GM21367 (cell line): ENCODE results near the gene CAMK2G.
A peak's percentile ranks its signal among the peaks of the same experiment; 100 is the strongest.

Experiments
- ATAC-seq: cut with Tn5 transposase; IDR thresholded peaks from one replicate; pipeline ENCODE4 v1.9.1; 2021; ENCODE audit not compliant: unreplicated experiment

CAMK2G gene

DNA sequence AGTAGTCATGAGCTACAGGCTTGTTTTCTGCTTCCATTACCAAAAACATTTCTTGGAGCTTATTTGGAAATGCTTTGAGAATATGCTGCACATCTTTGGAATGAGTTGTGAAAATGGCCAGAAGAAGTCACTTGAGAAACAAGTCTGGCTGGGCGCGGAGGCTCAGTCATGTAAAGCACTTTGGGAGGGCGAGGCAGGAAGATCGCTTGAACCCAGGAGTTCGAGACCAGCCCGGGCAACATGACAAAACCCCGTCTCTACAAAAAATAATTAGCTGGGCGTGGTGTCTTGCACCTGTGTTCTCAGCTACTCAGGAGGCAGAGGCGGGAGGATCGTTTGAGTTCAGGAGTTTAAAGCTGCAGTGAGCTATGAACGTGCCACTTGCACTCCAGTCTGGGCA is 93.4 kb downstream of the CAMK2G start:
- no peak for ATAC-seq

DNA sequence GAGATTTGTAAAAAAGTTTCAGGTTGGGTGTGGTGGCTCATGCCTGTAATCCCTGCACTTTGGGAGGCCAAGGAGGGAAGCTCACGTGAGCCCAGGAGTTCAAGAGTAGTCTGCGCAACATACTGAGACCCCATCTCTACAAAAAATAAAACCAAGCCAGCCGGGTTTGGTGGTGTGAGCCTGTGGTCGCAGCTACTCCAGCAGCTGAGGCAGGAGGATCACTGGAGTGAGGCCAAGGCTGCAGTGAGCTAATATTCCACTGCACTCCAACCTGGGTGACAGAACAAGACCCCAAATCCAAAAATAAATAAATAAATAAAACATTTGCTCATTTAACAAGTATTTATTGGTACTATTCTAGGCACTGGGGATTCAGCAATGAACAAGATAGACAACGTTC is 94.1 kb downstream of the CAMK2G start:
- ATAC-seq: no peak

DNA sequence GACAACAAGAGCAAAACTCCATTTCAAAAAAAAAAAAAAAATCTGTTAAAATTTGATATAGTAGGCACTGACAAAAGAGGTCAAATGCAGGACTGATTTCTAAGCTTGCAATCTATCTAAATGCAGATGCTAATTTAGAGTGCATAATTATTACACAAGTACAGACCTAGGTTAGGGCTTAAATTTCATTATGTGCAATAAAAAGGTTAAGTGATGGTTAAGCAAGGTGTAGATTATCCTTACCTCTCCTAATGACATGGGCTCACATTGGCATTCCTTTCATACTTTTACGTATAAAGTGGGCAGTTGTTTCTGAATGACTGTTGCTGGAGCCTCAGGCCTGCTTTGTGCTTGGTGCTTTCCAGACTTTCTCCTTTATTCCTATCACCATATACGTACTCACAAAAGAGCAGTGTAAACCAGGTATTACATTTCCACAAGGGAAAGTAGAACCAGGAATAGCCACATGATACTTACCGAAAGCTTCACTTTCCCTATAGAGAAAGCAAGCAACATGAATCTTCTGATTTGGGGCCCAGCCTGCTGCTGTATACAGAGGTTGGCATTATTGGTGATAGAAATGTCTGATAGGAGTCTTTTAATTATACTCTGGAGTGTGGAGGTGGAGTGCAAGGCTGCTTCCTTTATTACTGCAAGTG is 94.7 kb downstream of the CAMK2G start:
- ATAC-seq: no peak

DNA sequence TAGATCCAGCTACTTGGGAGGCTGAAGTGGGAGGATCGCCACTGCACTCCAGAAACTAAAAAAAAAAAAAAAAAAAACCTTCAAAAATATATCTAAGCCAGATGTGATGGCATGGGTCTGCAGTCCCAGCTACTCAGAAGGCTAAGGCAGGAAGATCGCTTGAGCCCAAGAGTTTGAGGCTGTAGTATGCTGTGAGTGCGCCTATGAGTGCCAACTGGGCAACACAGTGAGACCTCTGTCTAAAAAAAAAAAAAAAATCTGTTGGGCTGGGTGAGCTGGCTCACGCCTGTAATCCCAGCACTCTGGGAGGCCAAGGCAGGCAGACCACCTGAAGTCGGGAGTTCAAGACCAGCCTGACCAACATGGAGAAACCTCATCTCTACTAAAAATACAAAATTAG is 95.3 kb downstream of the CAMK2G start:
- ATAC-seq: no peak

DNA sequence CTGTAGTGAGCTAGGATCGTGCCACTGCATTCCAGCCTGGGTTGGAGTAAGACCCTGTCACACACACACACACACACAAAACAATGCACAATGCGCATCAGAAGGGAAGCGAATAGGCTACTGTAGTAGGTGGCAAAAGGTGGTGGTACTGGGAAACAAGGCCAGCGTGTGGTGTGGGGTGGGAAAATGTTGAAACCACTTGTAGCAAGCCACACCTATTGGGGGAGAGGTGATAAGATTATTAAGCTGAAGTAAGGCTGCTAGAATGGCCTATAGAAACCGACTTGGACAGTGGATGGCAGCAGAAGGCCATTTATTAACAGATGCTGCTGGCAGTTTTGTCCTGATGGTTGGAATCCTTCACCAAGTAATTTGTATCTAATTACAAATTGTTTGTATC is 99.7 kb downstream of the CAMK2G start:
- ATAC-seq: no peak

DNA sequence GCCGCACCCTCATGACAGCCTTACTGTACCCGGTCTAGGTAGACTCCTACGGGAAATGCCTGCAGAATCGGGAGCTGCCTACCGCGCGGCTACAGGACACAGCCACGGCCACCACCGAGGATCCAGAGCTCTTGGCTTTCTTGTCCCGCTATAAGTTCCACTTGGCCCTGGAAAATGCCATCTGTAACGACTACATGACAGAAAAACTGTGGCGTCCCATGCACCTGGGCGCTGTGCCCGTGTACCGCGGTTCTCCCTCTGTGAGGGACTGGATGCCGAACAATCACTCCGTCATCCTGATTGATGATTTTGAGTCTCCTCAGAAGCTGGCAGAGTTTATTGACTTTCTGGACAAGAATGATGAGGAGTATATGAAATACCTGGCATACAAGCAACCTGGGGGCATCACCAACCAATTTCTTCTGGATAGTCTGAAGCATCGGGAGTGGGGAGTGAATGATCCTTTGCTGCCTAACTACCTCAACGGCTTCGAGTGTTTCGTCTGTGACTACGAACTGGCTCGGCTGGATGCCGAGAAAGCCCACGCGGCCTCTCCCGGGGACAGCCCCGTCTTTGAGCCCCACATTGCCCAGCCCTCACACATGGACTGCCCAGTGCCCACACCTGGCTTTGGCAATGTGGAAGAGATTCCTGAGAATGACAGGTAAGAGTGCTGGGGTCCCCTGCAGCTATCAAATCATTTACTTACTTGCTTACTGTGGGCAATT is 101.0 kb downstream of the CAMK2G start:
- no peak for ATAC-seq

DNA sequence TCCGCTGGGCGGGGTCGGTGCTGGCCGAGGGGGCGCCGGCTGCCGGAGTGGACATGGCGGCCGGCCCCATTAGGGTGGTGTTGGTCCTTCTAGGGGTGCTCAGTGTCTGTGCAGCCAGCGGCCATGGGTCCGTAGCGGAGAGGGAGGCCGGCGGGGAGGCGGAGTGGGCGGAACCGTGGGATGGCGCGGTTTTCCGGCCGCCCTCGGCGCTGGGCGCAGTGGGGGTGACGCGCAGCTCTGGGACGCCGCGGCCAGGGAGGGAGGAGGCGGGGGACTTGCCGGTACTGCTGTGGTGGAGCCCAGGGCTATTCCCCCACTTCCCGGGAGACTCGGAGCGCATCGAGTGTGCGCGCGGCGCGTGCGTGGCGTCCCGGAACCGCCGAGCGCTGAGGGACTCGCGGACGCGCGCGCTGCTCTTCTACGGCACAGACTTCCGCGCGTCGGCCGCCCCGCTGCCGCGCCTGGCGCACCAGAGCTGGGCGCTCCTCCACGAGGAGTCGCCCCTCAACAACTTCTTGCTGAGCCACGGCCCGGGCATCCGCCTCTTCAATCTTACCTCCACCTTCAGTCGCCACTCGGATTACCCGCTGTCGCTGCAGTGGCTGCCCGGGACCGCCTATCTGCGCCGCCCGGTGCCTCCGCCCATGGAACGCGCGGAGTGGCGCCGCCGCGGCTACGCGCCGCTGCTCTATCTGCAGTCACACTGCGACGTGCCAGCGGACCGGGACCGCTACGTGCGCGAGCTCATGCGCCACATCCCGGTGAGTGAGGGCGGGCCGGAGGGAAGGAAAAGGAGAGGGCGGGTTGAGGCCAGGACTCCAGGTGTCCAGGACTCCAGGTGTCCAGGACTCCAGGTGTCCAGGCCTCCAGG is 101.8 kb downstream of the CAMK2G start:
- ATAC-seq: peak; percentile 45

DNA sequence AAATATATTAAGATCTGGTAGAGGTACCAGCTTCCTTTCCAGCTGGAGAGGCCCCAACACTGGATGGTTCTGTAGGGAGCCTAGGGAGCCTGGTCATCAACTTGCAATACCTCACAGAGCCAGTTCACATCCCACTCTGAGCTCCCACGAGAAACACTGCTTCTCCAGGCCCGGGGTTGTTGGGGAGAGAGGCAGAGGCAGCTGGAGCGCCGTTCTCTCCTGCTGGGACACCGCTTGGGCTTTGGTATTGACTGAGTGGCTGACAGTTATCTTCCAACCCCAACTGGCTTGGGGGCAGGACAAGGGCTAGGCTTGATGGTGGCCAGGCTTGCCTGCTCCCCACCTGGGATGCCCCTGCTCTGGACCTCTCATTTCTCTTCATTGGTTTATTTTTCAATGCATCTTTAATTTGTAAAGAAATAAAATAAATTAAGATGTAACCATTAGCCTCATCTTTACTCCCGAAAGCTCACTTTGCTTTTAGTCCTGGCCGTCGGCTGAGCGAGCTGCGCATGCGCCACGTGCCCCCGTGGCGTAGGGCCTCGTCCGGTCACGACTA is 102.6 kb downstream of the CAMK2G start:
- ATAC-seq: no peak

DNA sequence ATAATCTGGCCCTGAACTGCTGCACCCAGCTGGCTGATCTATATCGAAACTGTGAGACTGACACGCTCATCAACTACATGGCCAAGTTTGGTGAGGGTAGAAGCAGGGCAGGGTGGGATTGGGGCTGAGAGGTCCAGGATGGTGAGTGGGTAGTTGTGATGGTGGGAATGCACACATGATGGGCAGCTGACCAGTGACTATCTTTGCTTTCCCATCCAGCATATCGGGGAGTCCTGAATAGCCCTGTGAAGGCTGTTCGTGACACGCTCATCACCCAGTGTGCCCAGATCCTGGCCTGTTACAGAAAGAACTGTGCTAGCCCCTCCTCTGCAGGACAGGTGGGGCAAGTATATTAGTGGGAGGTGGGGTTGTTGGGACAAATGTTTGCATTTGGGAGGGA is 105.0 kb downstream of the CAMK2G start:
- no peak for ATAC-seq

DNA sequence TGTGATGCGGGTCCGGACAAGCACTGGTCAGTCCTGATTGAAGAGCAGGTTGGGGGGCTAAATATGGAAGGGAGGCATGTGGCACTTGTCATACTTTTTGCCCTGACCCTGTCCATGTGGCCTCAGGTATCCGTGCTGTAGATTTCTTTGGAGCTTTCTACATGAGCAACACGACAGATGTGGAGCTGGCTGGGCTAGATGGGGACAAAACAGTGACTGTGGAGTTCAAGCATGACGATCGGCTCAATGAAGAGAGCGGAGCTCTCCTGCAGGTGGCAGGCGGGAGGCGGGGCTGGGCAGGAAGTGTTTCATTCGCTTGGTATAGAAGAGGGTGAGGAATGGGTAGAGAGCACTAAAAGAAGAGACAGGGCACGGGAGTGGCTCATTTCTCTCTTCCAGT is 105.5 kb downstream of the CAMK2G start:
- ATAC-seq: no peak

DNA sequence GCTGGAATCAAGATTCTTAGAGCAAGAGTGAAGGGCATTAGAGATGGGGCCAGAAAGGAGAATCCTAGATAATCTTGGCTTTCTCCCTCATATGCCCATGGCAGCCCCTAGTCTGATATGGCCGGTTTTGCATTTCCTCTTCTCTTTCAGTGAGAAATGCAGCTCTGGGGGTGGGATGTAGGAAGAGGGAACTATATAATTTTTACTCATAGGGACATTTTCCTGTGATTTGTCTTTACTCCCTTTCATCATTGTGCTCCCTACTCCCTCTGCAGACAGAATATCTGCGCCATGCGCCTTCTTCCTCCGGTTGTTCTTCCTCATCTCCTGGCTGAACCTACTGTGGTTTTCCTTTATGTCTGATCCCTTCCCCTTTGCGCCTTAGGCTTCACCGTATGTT is 109.3 kb downstream of the CAMK2G start:
- ATAC-seq: no peak

DNA sequence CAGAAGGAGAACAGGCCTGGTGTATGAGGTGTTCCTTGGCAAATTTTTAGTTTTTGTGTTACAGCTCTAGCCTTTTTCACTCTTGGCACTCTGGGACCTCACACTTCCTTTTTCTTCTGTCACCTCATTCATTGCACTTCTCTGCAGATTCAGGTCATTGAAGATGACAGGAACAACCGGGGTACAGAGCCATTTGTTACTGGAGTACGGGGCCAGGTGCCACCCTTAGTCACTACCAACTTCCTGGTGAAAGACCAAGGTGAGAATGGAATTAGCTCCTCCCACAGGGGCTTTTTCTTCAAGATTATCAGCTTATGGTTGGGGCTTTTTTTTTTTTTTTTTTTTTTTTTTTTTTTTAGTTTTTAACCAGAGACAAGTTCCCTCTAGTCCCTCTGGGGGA is 111.0 kb downstream of the CAMK2G start:
- no peak for ATAC-seq

DNA sequence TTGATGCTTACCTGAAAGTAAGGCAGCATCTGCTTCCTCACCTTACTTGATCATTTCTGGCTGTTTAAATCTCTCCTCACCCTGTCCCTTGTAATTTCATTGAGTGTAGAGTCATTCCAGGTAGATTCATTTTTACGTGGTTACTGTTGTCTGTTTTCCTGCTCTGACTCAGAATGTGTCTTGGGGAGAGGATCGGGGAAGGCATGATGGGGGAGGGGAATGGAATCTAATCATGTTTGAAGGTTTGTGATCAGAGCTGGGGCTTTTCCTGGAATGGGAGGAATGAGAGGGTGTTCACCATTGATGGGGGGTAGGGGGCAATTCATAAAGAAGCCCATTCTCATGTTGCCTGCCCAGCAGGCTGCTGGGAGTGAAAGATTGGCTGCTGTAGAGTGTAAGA is 111.4 kb downstream of the CAMK2G start:
- ATAC-seq: no peak
